ENCODE measurements around the gene SALL4. TPM values are rescaled to one million over a fixed set of nuclear protein-coding genes. Genes with fewer than 3 reads are reported as not detected.

The SALL4 gene
- total RNA-seq, 2 donors from 2014 or later: 1.8 to 12.6 TPM

DNA sequence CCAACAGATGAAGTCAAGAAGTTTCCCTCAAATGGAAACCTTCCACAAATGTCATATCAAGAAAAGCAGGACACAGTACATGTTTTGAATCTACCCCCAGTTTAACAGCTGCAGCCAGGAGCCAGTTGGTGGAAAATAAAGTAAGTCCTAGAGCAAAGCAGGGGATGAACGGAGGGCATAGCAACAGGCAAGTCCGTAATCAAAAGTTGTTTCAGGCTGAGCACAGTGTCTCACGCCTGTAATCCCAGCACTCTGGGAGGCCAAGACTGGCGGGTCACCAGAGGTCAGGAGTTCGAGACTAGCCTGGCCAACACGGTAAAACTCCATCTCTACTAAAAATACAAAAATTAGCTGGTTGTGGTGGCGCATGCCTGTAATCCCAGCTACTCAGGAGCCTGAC, 2.4 kb upstream of the SALL4 start:
- no peaks in the 10 kb centered on the region for H3K9me3 ChIP-seq
- 91% methylated on average over 7 of the region's 7 CpGs for WGBS
- H3K4me1 ChIP-seq (replicated peaks): no peaks in the 10 kb centered on the region
- no peak for DNase-seq (ENCODE audit: low spot score)
- no peak overlapping the region for H3K4me3 ChIP-seq
- H3K27ac ChIP-seq: no peak overlapping the region
- no peaks in the 10 kb centered on the region for H3K36me3 ChIP-seq
- intact Hi-C loops (cut with DNase I): no loop called here
- TF ChIP-seq POLR2A (IDR thresholded peaks at IDR 0.05): no peak
- no peaks in the 10 kb centered on the region for H3K27me3 ChIP-seq (replicated peaks; ENCODE audit: insufficient read depth)

DNA sequence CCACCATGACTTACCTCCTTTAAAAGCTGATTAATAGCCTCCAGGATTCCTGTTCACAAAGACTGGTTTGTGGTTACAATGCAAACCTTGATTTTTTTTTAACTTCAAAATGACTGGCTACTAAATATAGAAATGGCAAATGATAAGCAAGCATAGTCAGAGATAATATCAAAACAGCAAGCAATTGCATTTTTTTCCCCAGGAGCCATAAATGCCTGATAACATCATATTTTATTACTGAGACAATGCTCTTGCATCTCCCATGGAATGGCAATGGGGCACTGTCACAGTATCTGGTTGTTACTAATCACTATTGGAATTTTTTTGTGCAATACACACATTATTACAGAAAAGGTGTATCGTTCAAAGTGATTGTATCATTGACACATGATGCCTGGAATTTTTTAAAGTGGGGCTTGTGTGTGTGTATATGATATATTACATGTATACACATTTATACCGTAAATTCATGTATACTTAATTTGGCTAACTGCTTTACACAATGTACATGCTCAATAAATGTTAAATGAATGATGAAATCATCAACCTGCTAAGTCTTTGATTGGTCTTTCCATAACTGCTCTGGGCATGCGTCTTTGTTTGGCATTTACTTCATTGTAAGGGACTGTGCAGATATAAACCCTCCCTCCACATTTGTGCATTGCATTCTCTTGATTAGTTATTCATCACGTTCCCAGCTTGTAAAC, 980 bp upstream of the SALL4 start:
- H3K4me3 ChIP-seq: no peak overlapping the region
- H3K36me3 ChIP-seq: no peaks in the 10 kb centered on the region
- no peaks in the 10 kb centered on the region for H3K9me3 ChIP-seq
- 65% methylated on average over 4 of the region's 4 CpGs for WGBS
- H3K27ac ChIP-seq: no peak overlapping the region
- TF ChIP-seq, protein P1, sequence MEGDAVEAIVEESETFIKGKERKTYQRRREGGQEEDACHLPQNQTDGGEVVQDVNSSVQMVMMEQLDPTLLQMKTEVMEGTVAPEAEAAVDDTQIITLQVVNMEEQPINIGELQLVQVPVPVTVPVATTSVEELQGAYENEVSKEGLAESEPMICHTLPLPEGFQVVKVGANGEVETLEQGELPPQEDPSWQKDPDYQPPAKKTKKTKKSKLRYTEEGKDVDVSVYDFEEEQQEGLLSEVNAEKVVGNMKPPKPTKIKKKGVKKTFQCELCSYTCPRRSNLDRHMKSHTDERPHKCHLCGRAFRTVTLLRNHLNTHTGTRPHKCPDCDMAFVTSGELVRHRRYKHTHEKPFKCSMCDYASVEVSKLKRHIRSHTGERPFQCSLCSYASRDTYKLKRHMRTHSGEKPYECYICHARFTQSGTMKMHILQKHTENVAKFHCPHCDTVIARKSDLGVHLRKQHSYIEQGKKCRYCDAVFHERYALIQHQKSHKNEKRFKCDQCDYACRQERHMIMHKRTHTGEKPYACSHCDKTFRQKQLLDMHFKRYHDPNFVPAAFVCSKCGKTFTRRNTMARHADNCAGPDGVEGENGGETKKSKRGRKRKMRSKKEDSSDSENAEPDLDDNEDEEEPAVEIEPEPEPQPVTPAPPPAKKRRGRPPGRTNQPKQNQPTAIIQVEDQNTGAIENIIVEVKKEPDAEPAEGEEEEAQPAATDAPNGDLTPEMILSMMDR (IDR thresholded peaks at IDR 0.05): no peak
- TF ChIP-seq POLR2AphosphoS5 (IDR thresholded peaks at IDR 0.05) (no peak), POLR2A (IDR thresholded peaks at IDR 0.05) (no peak)
- intact Hi-C loops (cut with DNase I): no loop called here
- H3K27me3 ChIP-seq (replicated peaks; ENCODE audit: insufficient read depth): no peaks in the 10 kb centered on the region
- no peaks in the 10 kb centered on the region for H3K4me1 ChIP-seq (replicated peaks)
- no peak for DNase-seq (ENCODE audit: low spot score)

DNA sequence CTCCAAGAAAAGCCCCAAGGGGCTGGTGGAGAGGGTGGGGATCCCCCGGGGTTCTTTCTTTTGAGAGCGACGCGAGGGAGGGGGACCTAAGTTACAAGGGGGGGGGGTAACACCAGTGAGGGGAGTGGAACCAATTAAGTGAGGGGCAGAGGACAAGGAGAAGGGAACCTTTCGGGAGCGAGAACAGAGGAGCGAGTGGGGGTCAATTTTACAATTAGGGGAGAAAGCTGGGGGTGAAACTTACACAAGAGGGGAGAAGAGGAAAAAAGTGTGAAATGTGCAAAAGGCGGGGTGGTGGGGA, 548 bp downstream of the SALL4 start:
- peak overlapping the region; percentile 33 to 53 for H3K4me3 ChIP-seq
- no peaks in the 10 kb centered on the region for H3K36me3 ChIP-seq
- no peak for DNase-seq (ENCODE audit: low spot score)
- no peak overlapping the region for H3K27ac ChIP-seq
- TF ChIP-seq POLR2AphosphoS5 (IDR thresholded peaks at IDR 0.05): no peak
- TF ChIP-seq, protein P1 (IDR thresholded peaks at IDR 0.05): no peak
- TF ChIP-seq POLR2A (IDR thresholded peaks at IDR 0.05): no peak
- intact Hi-C loops (cut with DNase I): no loop called here
- H3K27me3 ChIP-seq (replicated peaks; ENCODE audit: insufficient read depth): no peaks in the 10 kb centered on the region
- H3K4me1 ChIP-seq (replicated peaks): no peaks in the 10 kb centered on the region
- WGBS: 10% methylated on average over 8 of the region's 8 CpGs
- H3K9me3 ChIP-seq: no peaks in the 10 kb centered on the region

DNA sequence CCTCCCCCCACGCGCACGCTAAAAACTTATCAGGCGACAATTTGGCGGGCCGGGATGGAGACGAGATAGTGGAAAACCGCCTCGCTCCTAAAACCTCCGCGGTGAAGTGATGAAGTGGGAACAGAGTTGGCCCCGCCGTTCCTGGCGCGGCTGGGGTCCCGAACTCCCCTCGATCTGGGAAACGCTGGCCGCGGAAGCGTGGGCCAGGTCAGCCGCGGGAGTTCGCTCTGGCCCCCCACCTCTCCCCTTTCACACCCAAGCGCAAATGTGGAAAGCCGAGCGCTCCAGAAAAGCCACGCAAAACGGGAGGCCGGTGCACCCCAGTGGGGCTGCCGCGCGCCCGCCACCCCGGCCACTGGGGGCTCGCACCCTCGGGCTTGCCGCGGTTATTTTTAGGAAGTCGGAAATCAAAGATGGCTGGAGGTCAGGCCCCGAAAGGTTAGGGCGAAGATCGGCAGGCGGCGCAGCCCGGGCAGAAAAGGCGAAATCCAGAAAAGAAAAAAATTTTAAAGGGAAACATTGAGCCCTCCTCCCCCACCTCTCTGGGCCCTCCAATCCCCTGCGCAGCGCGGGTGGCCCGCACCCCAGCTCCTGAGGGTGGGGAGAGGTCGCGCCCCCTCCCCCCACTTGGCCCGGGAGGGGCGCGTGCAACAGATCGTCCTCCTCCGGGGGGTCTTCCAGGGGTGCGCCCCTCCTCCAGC, 1.0 kb downstream of the SALL4 start:
- H3K27me3 ChIP-seq (replicated peaks; ENCODE audit: insufficient read depth): no peaks in the 10 kb centered on the region
- DNase-seq (ENCODE audit: low spot score): no peak
- whole genome bisulfite sequencing: 1% methylated on average over 57 of the region's 59 CpGs

DNA sequence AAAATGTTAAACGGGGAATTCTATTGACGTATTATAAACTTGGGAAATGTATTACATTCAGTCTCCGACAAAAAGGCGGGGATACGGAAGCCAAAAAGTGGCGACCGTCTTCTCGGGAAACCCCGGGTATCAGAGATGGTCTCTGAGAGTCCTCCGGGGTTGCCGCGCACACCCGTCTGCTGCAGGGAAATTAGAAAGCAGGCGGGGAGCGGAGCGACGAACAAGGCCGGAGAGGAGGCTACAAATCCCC, 1.5 kb downstream of the SALL4 start:
- WGBS: under 1% methylated on average over 18 of the region's 18 CpGs
- H3K27ac ChIP-seq: peak overlapping the region in 1 of 2 donors; percentile 22
- intact Hi-C loops (cut with DNase I): no loop called here
- peak; percentile 27 for DNase-seq (ENCODE audit: low spot score)
- peak overlapping the region; percentile 33 to 53 for H3K4me3 ChIP-seq
- no peaks in the 10 kb centered on the region for H3K4me1 ChIP-seq (replicated peaks)
- no peaks in the 10 kb centered on the region for H3K27me3 ChIP-seq (replicated peaks; ENCODE audit: insufficient read depth)
- H3K9me3 ChIP-seq: no peaks in the 10 kb centered on the region
- TF ChIP-seq POLR2A (IDR thresholded peaks at IDR 0.05): no peak
- TF ChIP-seq, protein P1 (IDR thresholded peaks at IDR 0.05): no peak
- no peak for TF ChIP-seq POLR2AphosphoS5 (IDR thresholded peaks at IDR 0.05)
- H3K36me3 ChIP-seq: no peaks in the 10 kb centered on the region

More for the DNA sequence above, 1.0 kb downstream of the SALL4 start:
- no peaks in the 10 kb centered on the region for H3K4me1 ChIP-seq (replicated peaks)
- no peaks in the 10 kb centered on the region for H3K36me3 ChIP-seq
- intact Hi-C loops (cut with DNase I): no loop called here
- TF ChIP-seq, protein P1 (IDR thresholded peaks at IDR 0.05): peak in 1 of 4 experiments; percentile 27
- TF ChIP-seq POLR2A (IDR thresholded peaks at IDR 0.05): no peak
- H3K9me3 ChIP-seq: no peaks in the 10 kb centered on the region
- H3K27ac ChIP-seq: peak overlapping the region in 1 of 2 donors; percentile 42
- H3K4me3 ChIP-seq: peak overlapping the region; percentile 33 to 53

Data from prostate gland (tissue), 2 donors.